Muscle of leg (tissue), 11 donors: ENCODE results near the gene PGLYRP2. TPM values are rescaled to one million over a fixed set of nuclear protein-coding genes. Genes with fewer than 3 reads are reported as not detected.

Experiments
- DNase-seq: peaks from one replicate; pipeline ENCODE4 v3.0.0; 2013
- H3K27ac ChIP-seq: one replicate; pipeline ENCODE4 v1.5.1; 2013; ENCODE audit warnings: mild to moderate bottlenecking, low read length, control low read depth
- H3K27me3 ChIP-seq: one replicate; pipeline ENCODE4 v1.6.1; 2013; ENCODE audit warnings: low read length; ENCODE audit not compliant: control insufficient read depth, insufficient read depth
- H3K36me3 ChIP-seq: one replicate; pipeline ENCODE4 v1.6.1; 2013; ENCODE audit warnings: low read length; ENCODE audit not compliant: control insufficient read depth, insufficient read depth
- H3K4me1 ChIP-seq: one replicate; pipeline ENCODE4 v1.6.1; 2013; ENCODE audit warnings: low read length; ENCODE audit not compliant: control insufficient read depth, insufficient read depth
- H3K4me3 ChIP-seq: one replicate; pipeline ENCODE4 v1.5.1; 2013; ENCODE audit warnings: low read length, control low read depth
- H3K9me3 ChIP-seq: replicated peaks from 2 replicates; pipeline ENCODE4 v1.6.1; 2013; ENCODE audit warnings: low read depth, low read length; ENCODE audit not compliant: control insufficient read depth
- WGBS: methylation state at CpG from one replicate; pipeline ENCODE4 v1.1.5; 2013; ENCODE audit warnings: missing lambda C conversion rate; ENCODE audit not compliant: insufficient coverage; 5-methylcytosine and 5-hydroxymethylcytosine counted together
- polyA plus RNA-seq, 8 donors: library from polyadenylated mRNA; unstranded; fragments of 120-200 nt; gene quantifications; one replicate each; pipeline versions ENCODE4 v1.2.1 to v1.2.3, GENCODE V29; 2013; ENCODE audit warnings: inconsistent platforms in 1 of 8, low replicate concordance in 1 of 8; ENCODE audit not compliant: insufficient read length in 8 of 8, insufficient read depth in 1 of 8
- total RNA-seq: library from RNA; stranded (reverse); fragments of 120-200 nt; gene quantifications from one replicate; pipeline ENCODE4 v1.2.4, GENCODE V29; 2013

PGLYRP2 gene
- total and polyA plus RNA-seq, 9 donors, result 0.28 TPM; not detected in 8

DNA sequence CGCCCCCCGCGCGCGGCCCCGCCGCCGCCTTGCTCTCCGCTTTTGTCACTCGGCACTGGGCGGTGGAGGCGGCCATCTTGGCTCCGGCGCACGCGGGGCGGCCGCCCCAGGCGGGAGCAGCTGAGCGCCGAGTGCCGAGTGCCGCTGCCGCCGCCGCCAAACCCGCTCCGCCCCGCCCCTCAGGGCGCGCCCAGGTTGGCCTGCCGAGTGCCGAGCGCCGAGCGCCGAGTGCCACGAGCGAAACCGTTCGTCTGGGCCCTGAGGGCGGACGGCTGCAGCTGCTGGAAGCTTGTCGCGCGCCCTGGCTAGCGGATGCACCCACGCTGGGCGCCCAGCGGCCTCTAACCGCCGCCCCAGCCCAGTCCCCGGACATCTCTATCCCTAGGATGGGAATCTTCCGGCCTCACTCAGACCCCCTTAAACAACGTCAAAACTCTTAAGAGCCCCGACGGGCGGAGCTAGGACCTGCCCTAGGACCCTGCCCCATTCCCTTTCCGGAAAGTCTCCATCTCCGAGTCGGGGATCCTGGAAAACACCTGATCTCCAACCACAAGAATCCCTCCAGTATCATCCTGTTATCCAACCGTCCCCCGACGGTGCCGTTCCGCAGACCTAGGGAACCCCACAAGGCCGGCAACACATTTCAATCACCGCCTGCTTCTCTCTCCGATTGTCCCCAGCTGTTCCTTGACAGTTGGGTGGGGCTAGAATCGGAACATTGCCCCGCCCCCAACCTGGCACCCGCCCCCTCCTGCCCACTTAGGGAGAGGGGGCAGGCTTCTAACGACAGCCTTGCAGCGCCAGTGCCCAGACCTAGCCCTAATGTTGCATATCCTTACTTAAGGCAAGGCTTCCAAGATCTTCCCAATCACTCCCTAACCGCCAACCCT is 46.4 kb downstream of the PGLYRP2 start:
- Histone ChIP-seq H3K27me3 (no peaks in the 10 kb centered on the region), H3K9me3 (no peaks in the 10 kb centered on the region), H3K27ac (peak overlapping the region; percentile 97), H3K4me1 (peaks cover 31% of the 10 kb centered on the region), H3K36me3 (peaks cover 25% of the 10 kb centered on the region), H3K4me3 (peak overlapping the region; percentile 85)
- DNase-seq, result peak; percentile 98
- under 1% methylated on average over 65 of the region's 75 CpGs for WGBS

DNA sequence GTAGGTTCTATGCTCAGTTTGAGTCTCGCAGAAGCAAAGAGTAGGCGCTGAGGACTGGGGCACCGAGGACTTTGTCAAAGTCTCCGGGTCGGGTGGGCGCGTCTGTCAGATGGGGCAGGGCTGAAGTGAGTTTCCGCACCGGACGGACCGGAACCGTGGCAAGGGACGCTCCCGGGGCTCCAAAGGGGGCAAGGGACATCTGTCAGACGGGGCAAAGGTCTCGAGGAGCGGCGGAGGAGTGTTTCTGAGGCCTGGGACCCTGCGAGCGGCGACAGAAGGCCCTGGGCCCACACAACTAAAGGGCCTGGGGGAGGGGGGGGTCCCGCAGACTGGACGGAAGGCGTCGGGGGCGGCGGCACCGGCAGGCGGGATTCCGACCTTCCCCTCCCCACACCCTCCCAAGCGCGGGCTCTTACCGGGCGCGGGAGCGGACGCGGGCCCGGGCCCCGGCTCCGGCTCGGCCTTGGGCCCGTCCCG is 47.2 kb downstream of the PGLYRP2 start:
- DNase-seq, result no peak
- H3K27me3 ChIP-seq, result no peaks in the 10 kb centered on the region
- peak overlapping the region; percentile 83 for H3K27ac ChIP-seq
- H3K36me3 ChIP-seq, result peaks cover 33% of the 10 kb centered on the region
- H3K9me3 ChIP-seq, result no peaks in the 10 kb centered on the region
- peak overlapping the region; percentile 68 for H3K4me3 ChIP-seq
- H3K4me1 ChIP-seq, result peaks cover 31% of the 10 kb centered on the region
- WGBS, result under 1% methylated on average over 34 of the region's 44 CpGs

DNA sequence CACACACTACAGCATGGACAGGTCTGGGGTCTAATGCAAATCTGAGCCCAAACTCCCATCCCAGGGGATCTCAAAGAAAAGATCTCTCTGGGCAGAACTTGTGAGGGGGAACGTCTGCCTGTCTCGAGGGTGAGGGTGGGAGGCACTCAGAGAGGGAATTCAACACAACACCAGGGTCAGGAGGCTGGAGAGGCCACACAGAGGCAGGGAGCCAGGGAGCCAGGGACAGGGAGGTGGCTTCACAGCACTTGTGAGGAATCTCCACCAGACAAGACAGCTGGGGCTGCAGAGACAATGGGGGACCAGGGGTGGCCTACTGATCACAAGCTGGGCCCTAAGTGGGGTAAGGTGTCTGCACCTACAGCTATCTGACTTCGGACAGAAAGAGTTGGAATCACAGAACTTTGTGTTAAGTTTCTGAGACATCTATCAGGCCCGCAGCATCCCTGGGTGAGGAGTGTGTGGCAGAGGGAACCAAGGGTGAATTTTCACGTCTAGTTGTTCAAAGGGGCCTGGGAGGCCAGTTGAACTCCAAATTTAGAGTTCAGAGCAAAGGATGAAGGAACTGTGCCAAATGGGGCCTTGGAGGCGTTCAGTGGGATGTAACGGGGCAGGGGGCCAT is 47.8 kb downstream of the PGLYRP2 start:
- peaks cover 31% of the 10 kb centered on the region for H3K4me1 ChIP-seq
- peak overlapping the region; percentile 68 for H3K4me3 ChIP-seq
- H3K36me3 ChIP-seq, result peaks cover 39% of the 10 kb centered on the region
- no peaks in the 10 kb centered on the region for H3K27me3 ChIP-seq
- WGBS, result 26% methylated on average over 6 of the region's 7 CpGs
- no peak for DNase-seq
- no peaks in the 10 kb centered on the region for H3K9me3 ChIP-seq
- H3K27ac ChIP-seq, result peak overlapping the region; percentile 83

DNA sequence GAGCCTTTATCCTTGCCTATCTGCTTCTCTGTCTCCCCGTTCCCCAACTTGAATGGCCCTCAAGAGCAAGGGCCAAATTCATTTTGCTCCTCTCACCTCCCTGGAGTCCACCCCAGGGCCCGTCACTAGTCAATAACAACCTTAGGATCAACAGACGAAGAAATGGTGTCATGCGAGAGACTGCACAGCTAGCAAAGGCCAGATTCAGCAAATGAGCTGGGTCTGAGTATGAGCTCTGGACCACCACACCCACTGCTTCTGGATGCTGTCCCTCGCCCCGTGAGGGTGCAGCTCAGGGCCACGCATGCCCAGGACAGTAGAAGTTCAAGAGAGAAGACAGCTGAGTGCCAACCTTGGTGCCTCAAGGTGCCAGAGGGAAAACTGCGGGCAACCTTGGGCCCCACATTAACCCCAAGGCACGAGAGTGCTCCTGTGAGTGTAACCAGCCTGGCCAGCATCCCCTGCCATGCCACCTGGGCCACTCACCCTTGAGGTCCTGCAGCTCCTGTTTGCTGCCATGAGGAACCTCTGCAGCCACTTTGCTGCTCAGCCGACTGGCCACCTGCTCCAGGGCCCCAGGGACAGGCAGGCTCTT is 48.7 kb downstream of the PGLYRP2 start:
- Histone ChIP-seq H3K27ac (no peak overlapping the region), H3K9me3 (no peaks in the 10 kb centered on the region), H3K4me1 (peaks cover 31% of the 10 kb centered on the region), H3K36me3 (peaks cover 46% of the 10 kb centered on the region), H3K27me3 (no peaks in the 10 kb centered on the region), H3K4me3 (peak overlapping the region; percentile 68)
- WGBS, result 85% methylated on average over 9 of the region's 10 CpGs
- no peak for DNase-seq

DNA sequence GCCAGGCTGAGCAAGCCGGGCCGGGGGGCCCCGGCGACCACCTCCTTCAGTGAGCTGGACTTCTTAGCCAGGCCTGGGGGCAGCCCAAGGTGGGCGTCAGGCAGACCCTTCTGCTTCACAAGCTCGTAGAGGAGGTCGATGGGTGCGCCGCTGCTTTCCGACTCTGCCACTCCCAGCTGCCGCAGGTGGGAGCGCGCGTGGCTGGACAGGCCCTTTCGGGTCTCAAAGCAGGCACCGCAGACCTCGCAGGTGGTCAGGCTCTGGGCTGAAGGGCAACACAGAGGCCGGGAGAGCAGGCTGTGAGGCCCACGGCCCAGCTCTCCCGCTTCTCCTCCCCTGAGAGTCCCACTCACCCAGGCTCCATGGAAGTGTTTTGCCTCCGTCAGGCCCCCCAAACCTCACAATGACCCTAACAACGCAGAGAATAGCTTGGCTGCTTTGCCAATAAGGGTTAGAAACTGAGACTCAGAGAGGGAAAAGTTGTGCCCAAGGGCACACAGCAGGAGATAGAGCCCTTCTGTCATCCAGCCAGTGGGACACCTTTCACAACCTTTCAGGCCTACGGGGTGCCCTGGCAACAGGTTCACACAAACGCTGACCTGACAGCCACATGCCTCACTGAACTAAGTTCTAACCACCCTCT is 49.4 kb downstream of the PGLYRP2 start:
- H3K9me3 ChIP-seq, result no peaks in the 10 kb centered on the region
- peaks cover 31% of the 10 kb centered on the region for H3K4me1 ChIP-seq
- WGBS, result 86% methylated on average over 23 of the region's 24 CpGs
- H3K27ac ChIP-seq, result no peak overlapping the region
- no peaks in the 10 kb centered on the region for H3K27me3 ChIP-seq
- H3K4me3 ChIP-seq, result no peak overlapping the region
- H3K36me3 ChIP-seq, result peaks cover 50% of the 10 kb centered on the region
- no peak for DNase-seq

DNA sequence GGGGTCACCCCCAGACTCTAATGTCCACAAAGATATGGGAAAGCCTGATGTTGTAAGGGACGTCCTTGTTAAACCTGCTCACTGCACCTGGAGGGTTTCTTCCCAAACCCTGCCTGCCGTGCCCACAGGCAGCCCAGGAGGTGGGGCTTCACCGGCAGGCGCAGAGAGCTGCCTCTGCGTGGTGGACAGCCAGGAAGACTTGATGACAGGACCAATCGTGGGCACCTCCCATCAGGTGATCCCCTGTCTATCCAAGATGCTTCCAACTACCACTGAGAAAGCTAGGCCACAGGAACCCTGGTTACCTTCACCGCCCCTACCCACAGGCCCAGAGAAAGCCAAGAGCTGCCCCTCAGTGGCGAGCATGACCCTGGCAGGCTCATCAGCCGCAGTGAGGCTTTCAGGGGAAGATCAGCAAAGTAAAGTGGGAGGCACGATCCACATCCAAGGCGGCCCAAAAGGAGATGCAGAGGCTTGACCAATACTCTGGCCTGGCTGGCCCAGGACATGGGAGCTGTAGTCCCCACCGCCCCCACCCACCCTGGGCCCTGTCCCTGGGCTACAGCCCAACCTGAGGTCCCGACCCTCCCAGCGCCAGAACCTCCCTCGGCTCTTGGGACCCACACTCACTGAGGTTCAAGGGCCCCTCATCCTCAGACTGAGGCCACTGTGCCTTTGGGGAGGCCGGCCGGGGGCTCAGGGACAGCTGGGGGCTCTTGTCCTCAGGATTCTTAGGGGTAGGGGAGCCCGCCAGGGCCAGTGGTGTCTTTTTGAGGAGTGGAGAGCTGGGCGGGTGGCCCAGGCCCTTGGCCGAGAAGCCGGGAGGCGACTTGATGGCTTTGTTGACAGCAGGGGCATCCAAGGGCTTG is 50.1 kb downstream of the PGLYRP2 start:
- WGBS, result 86% methylated on average over 19 of the region's 22 CpGs
- Histone ChIP-seq H3K4me3 (no peak overlapping the region), H3K36me3 (peaks cover 56% of the 10 kb centered on the region), H3K4me1 (peaks cover 31% of the 10 kb centered on the region), H3K27ac (no peak overlapping the region), H3K9me3 (no peaks in the 10 kb centered on the region), H3K27me3 (no peaks in the 10 kb centered on the region)
- no peak for DNase-seq

DNA sequence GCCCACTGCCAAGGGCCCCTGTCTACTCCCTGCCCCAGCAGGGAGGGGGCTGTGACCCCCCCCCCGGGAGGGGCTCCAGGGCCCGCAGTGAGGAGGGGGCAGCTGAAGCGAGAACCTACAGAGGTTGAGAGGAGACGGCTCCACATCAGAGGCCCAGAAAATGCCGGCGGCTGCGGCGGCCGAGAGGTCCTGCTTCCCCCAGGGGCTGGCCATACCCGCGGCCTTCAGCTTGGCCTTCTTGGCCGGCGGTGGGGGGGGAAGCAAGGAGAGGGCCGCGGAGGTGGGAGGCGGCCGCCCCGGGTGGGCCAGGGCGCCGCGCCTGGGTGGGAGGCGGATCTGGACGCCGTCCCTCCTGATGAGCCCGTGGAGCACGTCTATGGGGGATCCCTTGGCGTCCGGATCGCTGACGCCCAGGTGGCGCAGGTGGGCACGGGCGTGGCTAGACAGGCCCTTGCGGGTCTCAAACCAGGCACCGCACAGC is 51.3 kb downstream of the PGLYRP2 start:
- H3K4me1 ChIP-seq, result peaks cover 23% of the 10 kb centered on the region
- peaks cover 68% of the 10 kb centered on the region for H3K36me3 ChIP-seq
- peaks cover 5% of the 10 kb centered on the region for H3K9me3 ChIP-seq
- DNase-seq, result no peak
- WGBS, result 90% methylated on average over 35 of the region's 35 CpGs
- no peak overlapping the region for H3K27ac ChIP-seq
- H3K27me3 ChIP-seq, result no peaks in the 10 kb centered on the region
- no peak overlapping the region for H3K4me3 ChIP-seq

DNA sequence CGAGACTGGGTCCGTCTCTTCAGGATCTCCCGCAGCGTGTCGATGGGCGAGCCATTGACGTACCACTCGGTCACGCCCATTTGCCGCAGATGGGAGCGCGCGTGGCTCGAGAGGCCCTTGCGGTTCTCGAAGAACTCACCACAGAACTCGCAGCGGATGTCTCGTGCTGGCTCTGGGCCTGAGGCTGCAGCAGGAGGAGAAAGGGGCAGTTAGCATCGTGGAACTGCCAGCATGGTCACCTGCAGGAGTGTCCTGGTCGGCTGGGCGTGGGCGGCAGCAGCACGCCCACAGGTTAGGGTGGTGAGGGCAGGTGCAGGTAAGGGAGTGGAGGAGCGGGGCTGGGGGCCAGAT is 52.0 kb downstream of the PGLYRP2 start:
- Histone ChIP-seq H3K4me1 (peaks cover 27% of the 10 kb centered on the region), H3K27ac (no peak overlapping the region), H3K9me3 (peaks cover 5% of the 10 kb centered on the region), H3K27me3 (no peaks in the 10 kb centered on the region), H3K4me3 (no peak overlapping the region), H3K36me3 (peaks cover 75% of the 10 kb centered on the region)
- WGBS, result 94% methylated on average over 25 of the region's 25 CpGs
- no peak for DNase-seq
